ENCODE measurements around the gene CCDC138. TPM values are rescaled to one million over a fixed set of nuclear protein-coding genes. Genes with fewer than 3 reads are reported as not detected.
"Not testable (repeated sequence)": the region's sequence is repeated elsewhere in the genome, so short reads cannot be mapped to it uniquely, and the experiment has no call there.

The CCDC138 gene
- 9.1 and 27.9 TPM in 2 replicates for total RNA-seq (ENCODE audit: low replicate concordance)
- long read RNA-seq, transcript CCDC138-201 (15 exons, 2,383 nt) = major isoform, 11 of 39 reads
- long read RNA-seq, partial matches to known transcripts = 9 of 39 reads
- long read RNA-seq, other reads (novel, unspliced or antisense) = 17 of 39 reads

DNA sequence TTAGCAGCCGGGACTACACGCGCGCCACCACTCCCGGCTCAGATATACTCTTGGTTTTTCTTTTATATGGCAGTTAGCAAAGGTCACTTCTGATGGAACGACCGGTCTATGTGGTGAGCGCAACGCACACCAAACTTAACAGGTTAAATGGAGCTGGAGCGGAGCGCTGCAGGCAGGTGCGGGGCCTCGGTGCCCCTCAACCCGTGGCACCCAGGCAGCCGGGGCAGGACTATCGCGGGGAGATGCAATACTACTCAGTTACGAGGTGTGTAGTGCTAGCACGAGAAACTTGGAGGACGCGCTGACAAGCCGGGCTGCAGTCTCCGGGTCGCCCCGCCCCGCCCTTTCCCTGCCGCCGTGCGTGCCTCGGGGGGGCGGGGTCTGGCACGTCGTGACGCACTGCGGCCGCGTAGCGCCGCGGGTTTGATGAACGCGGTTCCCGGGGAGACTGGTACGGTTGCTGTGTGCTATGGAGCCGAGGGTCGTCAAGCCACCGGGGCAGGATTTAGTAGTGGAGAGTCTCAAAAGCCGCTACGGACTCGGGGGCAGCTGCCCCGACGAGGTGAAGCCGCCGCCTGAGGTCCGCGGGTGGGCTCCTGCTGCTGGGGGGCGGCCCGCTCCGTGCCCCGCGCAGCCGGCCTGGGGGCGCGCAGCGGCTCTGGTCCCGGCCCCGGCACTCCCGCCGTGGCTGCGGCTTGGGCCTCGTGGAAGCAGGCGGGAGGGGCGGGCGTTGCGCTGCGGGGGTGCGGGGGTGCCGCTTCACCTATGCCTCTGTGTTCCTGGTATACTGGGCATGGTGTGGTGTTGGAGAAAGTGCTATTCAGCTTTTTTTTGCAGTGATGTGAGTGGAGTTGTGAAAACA lies at the start of gene CCDC138:
Gene CCDC138 (plus strand): TSS at position 418 of the 862 bp plus-strand sequence. CDS start 52 bp downstream, at position 470.
- DNase-seq (ENCODE audit: extremely low spot score, unreplicated experiment) = peak; percentile 95
- peak within 1 kb of the TSS; percentile 98 for H3K4me3 Mint-ChIP-seq

DNA sequence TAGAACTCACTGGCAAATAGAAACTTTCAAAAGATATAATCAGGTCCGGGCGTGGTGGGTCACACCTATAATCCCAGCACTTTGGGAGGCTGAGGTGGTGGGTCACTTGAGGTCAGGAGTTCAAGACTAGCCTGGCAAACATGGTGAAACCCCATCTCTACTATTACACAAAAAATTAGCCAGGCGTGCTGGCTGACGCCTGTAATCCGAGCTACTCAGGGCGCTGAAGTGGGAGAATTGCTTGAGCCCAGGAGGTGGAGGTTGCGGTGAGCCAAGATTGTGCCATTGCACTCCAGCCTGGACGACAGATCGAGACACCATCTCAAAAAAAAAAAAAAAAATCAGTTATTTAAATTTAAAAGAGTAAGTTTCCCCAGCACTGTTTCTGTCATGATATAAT lies 28.6 kb upstream of the CCDC138 start:
- not testable (repeated sequence) for H3K4me1 Mint-ChIP-seq (ENCODE audit: unreplicated experiment); H3K4me3 Mint-ChIP-seq; H3K36me3 Mint-ChIP-seq; H3K9me3 Mint-ChIP-seq; H3K27me3 Mint-ChIP-seq; DNase-seq (ENCODE audit: extremely low spot score, unreplicated experiment); H3K27ac Mint-ChIP-seq

More for the DNA sequence above, at the start of gene CCDC138:
- peak within 1 kb of the TSS; percentile 97 for H3K27ac Mint-ChIP-seq
- H3K27me3 Mint-ChIP-seq = no peaks in the 10 kb centered on the region
- peak; percentile 15 for TF ChIP-seq CTCF (conservative IDR thresholded peaks at IDR 0.05)
- H3K36me3 Mint-ChIP-seq = peaks cover 23% of the 10 kb centered on the region
- peaks cover 11% of the 10 kb centered on the region for H3K4me1 Mint-ChIP-seq (ENCODE audit: unreplicated experiment)
- H3K9me3 Mint-ChIP-seq = no peaks in the 10 kb centered on the region

DNA sequence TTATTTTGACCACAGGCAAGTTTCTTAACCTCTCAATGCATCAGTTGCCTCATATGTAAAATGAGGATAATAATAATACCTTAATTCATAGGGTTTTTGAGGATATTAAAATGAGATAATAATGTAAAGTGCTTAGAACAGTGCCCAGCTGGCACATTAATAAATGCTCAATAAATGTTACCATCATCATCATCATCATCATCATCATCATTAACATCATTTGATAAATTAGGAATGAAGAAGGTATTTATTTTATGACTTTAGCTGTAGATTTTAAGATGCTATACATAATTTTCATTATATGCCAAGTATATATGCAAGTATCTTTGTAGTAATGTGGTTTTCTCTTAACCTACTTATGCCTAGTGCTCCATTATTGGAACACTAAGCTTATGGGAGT lies 24.0 kb upstream of the CCDC138 start:
- H3K27ac Mint-ChIP-seq, H3K4me3 Mint-ChIP-seq, H3K27me3 Mint-ChIP-seq: not testable (repeated sequence)

GRCh38 chr2:108766671-108767070 lies 19.9 kb upstream of the CCDC138 start:
- H3K36me3 Mint-ChIP-seq = peaks cover 33% of the 10 kb centered on the region
- not testable (repeated sequence) for H3K9me3 Mint-ChIP-seq; H3K4me3 Mint-ChIP-seq; DNase-seq (ENCODE audit: extremely low spot score, unreplicated experiment); H3K27me3 Mint-ChIP-seq; H3K27ac Mint-ChIP-seq; H3K4me1 Mint-ChIP-seq (ENCODE audit: unreplicated experiment)

More for the DNA sequence above, 24.0 kb upstream of the CCDC138 start:
- peaks cover 24% of the 10 kb centered on the region for H3K36me3 Mint-ChIP-seq
- H3K9me3 Mint-ChIP-seq; DNase-seq (ENCODE audit: extremely low spot score, unreplicated experiment); H3K4me1 Mint-ChIP-seq (ENCODE audit: unreplicated experiment): not testable (repeated sequence)

- not testable (repeated sequence) for H3K9me3 Mint-ChIP-seq; DNase-seq (ENCODE audit: extremely low spot score, unreplicated experiment); H3K4me3 Mint-ChIP-seq; H3K4me1 Mint-ChIP-seq (ENCODE audit: unreplicated experiment); H3K27me3 Mint-ChIP-seq; H3K27ac Mint-ChIP-seq
- peaks cover 42% of the 10 kb centered on the region for H3K36me3 Mint-ChIP-seq
Measured at GRCh38 chr2:108767859-108768258, 18.7 kb upstream of the CCDC138 start.

DNA sequence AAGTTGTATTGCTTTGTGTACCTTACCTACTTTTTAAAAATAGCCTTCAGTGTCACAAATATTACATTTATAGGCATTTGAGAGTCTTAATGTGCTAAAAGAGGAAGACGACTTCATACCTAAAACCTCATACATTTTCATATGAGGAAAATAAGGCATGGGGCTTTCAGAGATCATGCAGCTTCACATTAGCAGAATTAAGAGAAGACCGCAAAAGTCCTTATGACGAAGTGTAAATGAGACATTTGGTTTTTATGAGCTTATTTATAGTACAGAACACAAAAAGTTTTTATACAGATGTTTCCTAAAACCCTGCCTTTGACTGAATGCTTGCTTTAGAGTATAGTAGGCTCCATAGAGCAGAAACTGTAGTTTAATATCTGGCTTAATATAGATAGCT lies 10.1 kb upstream of the CCDC138 start:
- H3K4me3 Mint-ChIP-seq = no peak overlapping the region
- no peak for TF ChIP-seq CTCF (conservative IDR thresholded peaks at IDR 0.05)
- H3K27me3 Mint-ChIP-seq = no peaks in the 10 kb centered on the region
- no peaks in the 10 kb centered on the region for H3K4me1 Mint-ChIP-seq (ENCODE audit: unreplicated experiment)
- no peak overlapping the region for H3K27ac Mint-ChIP-seq
- DNase-seq (ENCODE audit: extremely low spot score, unreplicated experiment) = no peak
- peaks cover 25% of the 10 kb centered on the region for H3K36me3 Mint-ChIP-seq
- H3K9me3 Mint-ChIP-seq = no peaks in the 10 kb centered on the region

GRCh38 chr2:108778857-108779256 lies 7.7 kb upstream of the CCDC138 start:
- Mint-ChIP-seq H3K4me1 (ENCODE audit: unreplicated experiment) (no peaks in the 10 kb centered on the region), H3K9me3 (no peaks in the 10 kb centered on the region), H3K27me3 (no peaks in the 10 kb centered on the region), H3K27ac (no peak overlapping the region), H3K4me3 (no peak overlapping the region), H3K36me3 (peaks cover 16% of the 10 kb centered on the region)
- no peak for DNase-seq (ENCODE audit: extremely low spot score, unreplicated experiment)
- TF ChIP-seq CTCF (conservative IDR thresholded peaks at IDR 0.05) = no peak
